HG02943 (cell line): ENCODE results near the gene WIPF1.

Source experiments
- ATAC-seq: cut with Tn5 transposase; IDR thresholded peaks from one replicate; pipeline ENCODE4 v1.9.1; 2021; ENCODE audit warnings: mild to moderate bottlenecking, low read depth, moderate library complexity; ENCODE audit not compliant: unreplicated experiment

The WIPF1 gene

GRCh38 chr2:174623106-174623637 is 25.6 kb upstream of the WIPF1 start:
- ATAC-seq = peak; percentile 31

- ATAC-seq = no peak
Measured at GRCh38 chr2:174621323-174621722, 23.7 kb upstream of the WIPF1 start.

GRCh38 chr2:174618179-174618578 is 20.6 kb upstream of the WIPF1 start:
- no peak for ATAC-seq

- no peak for ATAC-seq
Measured at GRCh38 chr2:174617718-174618117, 20.1 kb upstream of the WIPF1 start.

- ATAC-seq = no peak
Measured at GRCh38 chr2:174617120-174617519, 19.5 kb upstream of the WIPF1 start.

- ATAC-seq = no peak
Measured at GRCh38 chr2:174615871-174616436, 18.4 kb upstream of the WIPF1 start.

GRCh38 chr2:174614261-174614660 is 16.7 kb upstream of the WIPF1 start:
- no peak for ATAC-seq

GRCh38 chr2:174613531-174613930 is 15.9 kb upstream of the WIPF1 start:
- ATAC-seq = no peak

- no peak for ATAC-seq
Measured at GRCh38 chr2:174612970-174613369, 15.4 kb upstream of the WIPF1 start.

GRCh38 chr2:174611854-174612253 is 14.2 kb upstream of the WIPF1 start:
- no peak for ATAC-seq

GRCh38 chr2:174611006-174611405 is 13.4 kb upstream of the WIPF1 start:
- ATAC-seq = no peak

GRCh38 chr2:174610243-174610995 is 12.8 kb upstream of the WIPF1 start:
- no peak for ATAC-seq

GRCh38 chr2:174609261-174609660 is 11.7 kb upstream of the WIPF1 start:
- no peak for ATAC-seq

- peak; percentile 40 for ATAC-seq
Measured at GRCh38 chr2:174608866-174609214, 11.2 kb upstream of the WIPF1 start.

- peak; percentile 68 for ATAC-seq
Measured at GRCh38 chr2:174607989-174608865, 10.6 kb upstream of the WIPF1 start.

GRCh38 chr2:174607584-174607983 is 10.0 kb upstream of the WIPF1 start:
- no peak for ATAC-seq

GRCh38 chr2:174606336-174606735 is 8.7 kb upstream of the WIPF1 start:
- ATAC-seq = no peak

- ATAC-seq = no peak
Measured at GRCh38 chr2:174605687-174606086, 8.1 kb upstream of the WIPF1 start.

GRCh38 chr2:174603280-174603679 is 5.7 kb upstream of the WIPF1 start:
- ATAC-seq = no peak

GRCh38 chr2:174602745-174603144 is 5.1 kb upstream of the WIPF1 start:
- ATAC-seq = no peak

GRCh38 chr2:174600349-174600748 is 2.7 kb upstream of the WIPF1 start:
- no peak for ATAC-seq
